ENCODE results near the gene SFSWAP. TPM values are rescaled to one million over a fixed set of nuclear protein-coding genes. Genes with fewer than 3 reads are reported as not detected.

The SFSWAP gene
- 18.3 and 20.3 TPM in 2 replicates for total RNA-seq

DNA sequence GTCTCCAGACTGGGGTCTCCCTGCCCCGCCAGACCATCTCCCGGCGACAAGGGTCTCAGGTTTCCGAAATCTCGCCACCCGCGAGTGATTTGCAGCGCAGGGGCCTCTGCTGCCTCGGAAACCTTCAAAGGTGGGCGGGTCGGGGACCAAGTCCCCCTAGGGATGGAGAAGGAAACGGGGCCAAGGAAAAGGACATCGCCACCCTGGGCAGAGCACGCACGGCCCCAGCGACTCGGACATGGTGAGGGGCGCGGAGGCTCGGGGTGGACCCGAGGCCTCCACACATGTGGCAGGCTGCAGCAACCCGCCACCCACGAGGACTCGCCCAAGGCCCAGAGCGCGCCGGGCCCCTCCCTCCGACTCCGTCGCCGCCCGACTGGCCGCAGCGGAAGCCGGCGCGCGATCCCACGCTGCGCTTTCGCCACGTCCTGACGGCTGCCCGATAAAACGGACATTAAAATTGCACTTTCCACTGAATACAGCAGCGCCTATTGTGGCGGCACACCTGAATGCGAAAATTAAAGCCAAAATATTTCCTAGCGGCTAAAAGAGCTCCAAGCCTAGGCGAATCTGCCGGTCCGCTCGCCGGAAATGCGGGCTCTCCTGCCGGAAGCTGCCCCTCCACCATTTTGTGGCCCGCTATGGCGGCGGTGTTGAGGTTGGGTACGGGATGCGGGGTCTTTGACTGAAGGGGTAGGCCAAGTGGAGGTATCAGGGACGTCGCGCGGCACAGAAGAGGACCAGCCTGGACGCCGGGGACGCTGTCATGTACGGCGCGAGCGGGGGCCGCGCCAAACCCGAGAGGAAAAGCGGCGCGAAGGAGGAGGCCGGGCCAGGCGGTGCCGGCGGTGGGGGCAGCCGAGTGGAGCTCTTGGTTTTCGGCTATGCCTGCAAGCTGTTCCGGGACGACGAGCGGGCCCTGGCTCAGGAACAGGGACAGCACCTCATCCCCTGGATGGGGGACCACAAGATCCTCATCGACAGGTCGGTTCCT is at the start of gene SFSWAP:
Gene SFSWAP (plus strand): TSS at position 627 of the 994 bp plus-strand sequence. CDS start 140 bp downstream, at position 767.

DNA sequence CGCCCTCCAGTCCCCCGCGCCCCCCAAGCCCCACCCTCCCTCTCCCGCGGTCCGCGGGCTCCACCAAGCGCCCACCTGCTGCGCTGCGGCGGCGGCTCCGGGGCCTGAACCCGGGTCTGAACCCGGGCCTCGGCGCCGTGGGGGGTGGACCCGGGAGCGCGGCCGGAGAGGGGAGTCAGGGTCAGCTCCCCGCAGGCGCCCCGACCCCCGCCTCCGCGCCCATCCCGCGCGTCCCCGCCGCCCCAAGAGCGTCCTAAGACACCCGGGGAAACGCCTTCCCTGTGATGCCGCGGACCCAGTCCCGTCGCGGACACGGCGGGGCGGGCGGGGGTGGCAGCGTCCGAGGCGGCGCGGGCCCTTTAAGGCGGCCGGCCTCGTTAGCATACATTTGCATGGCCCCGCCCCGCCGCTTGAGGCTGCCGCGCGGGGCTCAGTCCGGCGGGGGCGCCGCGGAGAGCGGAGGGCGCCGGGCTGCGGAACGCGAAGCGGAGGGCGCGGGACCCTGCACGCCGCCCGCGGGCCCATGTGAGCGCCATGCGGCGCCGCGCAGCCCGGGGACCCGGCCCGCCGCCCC is 117.2 kb downstream of the SFSWAP start, which contains the start of gene MMP17:
Gene MMP17 (plus strand): TSS at position 433 of the 574 bp plus-strand sequence. CDS start 102 bp downstream, at position 535.

Other genes with a start within 250 kb of the SFSWAP start
- gene MMP17, start 117.3 kb downstream of the SFSWAP start, total RNA-seq, result 8.5 and 15.0 TPM in 2 replicates
- 4.4 and 6.8 TPM in 2 replicates for gene ULK1, start 183.5 kb downstream of the SFSWAP start, total RNA-seq
- 4.2 and 23.8 TPM in 2 replicates for gene PUS1, start 218.2 kb downstream of the SFSWAP start, total RNA-seq
- 6.8 and 7.5 TPM in 2 replicates for gene EP400, start 238.9 kb downstream of the SFSWAP start, total RNA-seq